ENCODE data around the gene RTP5.

Gene RTP5

GRCh38 chr2:241890524-241891235 lies 21.2 kb downstream of the RTP5 start:
- DNase-seq = no peak

GRCh38 chr2:241891315-241891987 lies 21.9 kb downstream of the RTP5 start:
- DNase-seq = no peak

GRCh38 chr2:241891988-241892298 lies 22.4 kb downstream of the RTP5 start:
- no peak for DNase-seq

GRCh38 chr2:241892299-241893137 lies 23.0 kb downstream of the RTP5 start:
- no peak for DNase-seq

- no peak for DNase-seq
Observed at GRCh38 chr2:241893265-241893664, 23.7 kb downstream of the RTP5 start.

- no peak for DNase-seq
Observed at GRCh38 chr2:241894056-241894641, 24.6 kb downstream of the RTP5 start.

- no peak for DNase-seq
Observed at GRCh38 chr2:241894681-241895426, 25.3 kb downstream of the RTP5 start.

GRCh38 chr2:241895427-241895711 lies 25.8 kb downstream of the RTP5 start:
- DNase-seq = no peak

- DNase-seq = no peak
Observed at GRCh38 chr2:241895712-241896641, 26.4 kb downstream of the RTP5 start.

GRCh38 chr2:241896746-241897201 lies 27.2 kb downstream of the RTP5 start:
- no peak for DNase-seq

GRCh38 chr2:241897231-241897916 lies 27.8 kb downstream of the RTP5 start:
- DNase-seq = no peak

GRCh38 chr2:241898463-241899270 lies 29.1 kb downstream of the RTP5 start:
- no peak for DNase-seq

- DNase-seq = no peak
Observed at GRCh38 chr2:241900251-241901017, 30.9 kb downstream of the RTP5 start.

GRCh38 chr2:241901018-241901380 lies 31.5 kb downstream of the RTP5 start:
- DNase-seq = no peak

- no peak for DNase-seq
Observed at GRCh38 chr2:241901500-241902351, 32.2 kb downstream of the RTP5 start.

- no peak for DNase-seq
Observed at GRCh38 chr2:241902357-241902991, 32.9 kb downstream of the RTP5 start.

- no peak for DNase-seq
Observed at GRCh38 chr2:241903121-241904010, 33.8 kb downstream of the RTP5 start.
